Measurements from ENCODE around the gene GPC3.

DNA sequence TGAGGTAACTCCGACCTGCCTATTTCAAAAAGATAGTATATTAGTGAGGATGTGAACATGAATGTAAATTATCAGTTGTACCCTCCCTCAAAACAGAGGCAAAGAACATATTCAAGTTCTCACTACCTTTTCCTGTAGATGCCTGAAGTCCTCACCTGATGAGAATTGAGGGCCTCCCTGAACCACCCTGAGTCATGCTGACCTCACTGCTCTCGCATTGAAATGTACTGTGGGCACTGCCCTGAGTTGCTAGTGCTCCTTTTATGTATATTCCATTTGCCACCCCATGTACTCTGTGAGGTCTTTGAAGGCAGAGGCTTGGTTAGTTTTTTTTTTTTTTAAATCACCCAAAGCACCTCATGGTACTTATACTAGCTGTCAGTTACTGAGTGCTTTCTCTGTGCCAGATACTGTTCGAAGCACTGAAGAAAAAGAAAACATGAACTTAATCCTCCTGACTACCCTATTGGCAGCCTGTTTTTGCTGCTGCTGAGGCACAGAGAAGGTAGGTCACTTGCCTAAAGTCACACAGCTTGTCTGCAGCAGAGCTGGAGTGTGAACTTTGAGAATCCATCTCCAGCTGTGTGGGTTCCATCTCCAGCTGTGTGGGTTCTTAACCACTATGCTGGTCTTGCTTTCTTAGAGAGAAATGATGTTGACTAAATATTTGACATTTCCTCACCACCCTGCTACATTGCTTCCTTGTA lies 317.0 kb downstream of the GPC3 start:
- TF ChIP-seq, protein P1, sequence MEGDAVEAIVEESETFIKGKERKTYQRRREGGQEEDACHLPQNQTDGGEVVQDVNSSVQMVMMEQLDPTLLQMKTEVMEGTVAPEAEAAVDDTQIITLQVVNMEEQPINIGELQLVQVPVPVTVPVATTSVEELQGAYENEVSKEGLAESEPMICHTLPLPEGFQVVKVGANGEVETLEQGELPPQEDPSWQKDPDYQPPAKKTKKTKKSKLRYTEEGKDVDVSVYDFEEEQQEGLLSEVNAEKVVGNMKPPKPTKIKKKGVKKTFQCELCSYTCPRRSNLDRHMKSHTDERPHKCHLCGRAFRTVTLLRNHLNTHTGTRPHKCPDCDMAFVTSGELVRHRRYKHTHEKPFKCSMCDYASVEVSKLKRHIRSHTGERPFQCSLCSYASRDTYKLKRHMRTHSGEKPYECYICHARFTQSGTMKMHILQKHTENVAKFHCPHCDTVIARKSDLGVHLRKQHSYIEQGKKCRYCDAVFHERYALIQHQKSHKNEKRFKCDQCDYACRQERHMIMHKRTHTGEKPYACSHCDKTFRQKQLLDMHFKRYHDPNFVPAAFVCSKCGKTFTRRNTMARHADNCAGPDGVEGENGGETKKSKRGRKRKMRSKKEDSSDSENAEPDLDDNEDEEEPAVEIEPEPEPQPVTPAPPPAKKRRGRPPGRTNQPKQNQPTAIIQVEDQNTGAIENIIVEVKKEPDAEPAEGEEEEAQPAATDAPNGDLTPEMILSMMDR (IDR thresholded peaks at IDR 0.05): no peak
- TF ChIP-seq POLR2A (IDR thresholded peaks at IDR 0.05): no peak
